ENCODE results near the gene DNAAF2.
A peak's percentile ranks its signal among the peaks of the same experiment; 100 is the strongest.

The DNAAF2 gene

GRCh38 chr14:49581209-49582112, 53.6 kb downstream of the DNAAF2 start:
- ChIA-PET POLR2A (no interaction called here), CTCF (interaction anchor here (0.8 to 1.9 kb wide), 2 partner anchors 83 to 122 kb away, joined by 3 to 4 read pairs; no protein-coding TSS in a partner anchor)
- peaks cover 9 to 47% (median 33%) of the 10 kb centered on the region in 4 experiments for H3K36me3 ChIP-seq (ENCODE audit: control insufficient read depth in 4 of 4, insufficient read depth in 4 of 4, low read length in 3 of 4)
- 76% methylated on average over 9 of the region's 9 CpGs for WGBS (ENCODE audit: insufficient coverage)
- no peaks in the 10 kb centered on the region for H3K27me3 ChIP-seq (replicated peaks in 2 of 5; ENCODE audit: control insufficient read depth in 4 of 5, insufficient read depth in 5 of 5, low read length in 4 of 5)
- no peaks in the 10 kb centered on the region for H3K9me3 ChIP-seq (ENCODE audit: control extremely low read depth in 1 of 5, control insufficient read depth in 4 of 5, insufficient read depth in 2 of 5, low read depth in 1 of 5, low read length in 4 of 5)
- DNase-seq, result peak in 1 of 3 donors; percentile 27
- peaks cover 13 to 25% (median 14%) of the 10 kb centered on the region in 4 experiments for H3K4me1 ChIP-seq (ENCODE audit: control extremely low read depth in 1 of 4, control insufficient read depth in 4 of 4, insufficient read depth in 4 of 4, low read length in 3 of 4)
- no peak overlapping the region for H3K4me3 ChIP-seq (ENCODE audit: control insufficient read depth in 1 of 7, extremely low read depth in 1 of 7, insufficient read depth in 4 of 7, low read depth in 2 of 7, low read length in 6 of 7)
- H3K27ac ChIP-seq (ENCODE audit: insufficient read depth in 1 of 2, low read depth in 1 of 2, low read length in 2 of 2, poor library complexity in 1 of 2, severe bottlenecking in 2 of 2), result no peak overlapping the region

- WGBS (ENCODE audit: insufficient coverage), result 100% methylated on average over 1 of the region's 2 CpGs
- ChIA-PET POLR2A (no interaction called here), CTCF (no interaction called here)
- Histone ChIP-seq H3K4me3 (ENCODE audit: control insufficient read depth in 1 of 7, extremely low read depth in 1 of 7, insufficient read depth in 4 of 7, low read depth in 2 of 7, low read length in 6 of 7) (no peak overlapping the region), H3K36me3 (ENCODE audit: control insufficient read depth in 4 of 4, insufficient read depth in 4 of 4, low read length in 3 of 4) (peaks cover 9 to 53% (median 42%) of the 10 kb centered on the region in 4 experiments), H3K9me3 (ENCODE audit: control extremely low read depth in 1 of 5, control insufficient read depth in 4 of 5, insufficient read depth in 2 of 5, low read depth in 1 of 5, low read length in 4 of 5) (no peaks in the 10 kb centered on the region), H3K4me1 (ENCODE audit: control extremely low read depth in 1 of 4, control insufficient read depth in 4 of 4, insufficient read depth in 4 of 4, low read length in 3 of 4) (peaks cover 10 to 19% (median 13%) of the 10 kb centered on the region in 4 experiments), H3K27me3 (replicated peaks in 2 of 5; ENCODE audit: control insufficient read depth in 4 of 5, insufficient read depth in 5 of 5, low read length in 4 of 5) (no peaks in the 10 kb centered on the region), H3K27ac (ENCODE audit: insufficient read depth in 1 of 2, low read depth in 1 of 2, low read length in 2 of 2, poor library complexity in 1 of 2, severe bottlenecking in 2 of 2) (no peak overlapping the region)
- no peak for DNase-seq
Measured at GRCh38 chr14:49579841-49580240, 55.2 kb downstream of the DNAAF2 start.

- WGBS (ENCODE audit: insufficient coverage), result 100% methylated on average over 1 of the region's 1 CpG
- H3K27me3 ChIP-seq (replicated peaks in 2 of 5; ENCODE audit: control insufficient read depth in 4 of 5, insufficient read depth in 5 of 5, low read length in 4 of 5), result no peaks in the 10 kb centered on the region
- peaks cover 0 to 6% (median 2%) of the 10 kb centered on the region in 4 experiments for H3K4me1 ChIP-seq (ENCODE audit: control extremely low read depth in 1 of 4, control insufficient read depth in 4 of 4, insufficient read depth in 4 of 4, low read length in 3 of 4)
- H3K4me3 ChIP-seq (ENCODE audit: control insufficient read depth in 1 of 7, extremely low read depth in 1 of 7, insufficient read depth in 4 of 7, low read depth in 2 of 7, low read length in 6 of 7), result no peak overlapping the region
- no peaks in the 10 kb centered on the region for H3K9me3 ChIP-seq (ENCODE audit: control extremely low read depth in 1 of 5, control insufficient read depth in 4 of 5, insufficient read depth in 2 of 5, low read depth in 1 of 5, low read length in 4 of 5)
- H3K36me3 ChIP-seq (ENCODE audit: control insufficient read depth in 4 of 4, insufficient read depth in 4 of 4, low read length in 3 of 4), result peaks cover 7 to 49% (median 37%) of the 10 kb centered on the region in 4 experiments
- no peak for DNase-seq
- H3K27ac ChIP-seq (ENCODE audit: insufficient read depth in 1 of 2, low read depth in 1 of 2, low read length in 2 of 2, poor library complexity in 1 of 2, severe bottlenecking in 2 of 2), result no peak overlapping the region
- ChIA-PET CTCF (interaction anchor here (1.1 kb wide), 1 partner anchor 10 kb away, joined by 3 read pairs; no protein-coding TSS in a partner anchor), POLR2A (no interaction called here)
Measured at GRCh38 chr14:49578141-49578540, 56.9 kb downstream of the DNAAF2 start.
